ENCODE measurements around the gene B3GALT4. TPM values are rescaled to one million over a fixed set of nuclear protein-coding genes. Genes with fewer than 3 reads are reported as not detected.

B3GALT4 gene
- total and polyA plus RNA-seq, 2 of the 13 experiments (the other 11 are each of a cell fraction or from before 2014, with no cell fraction given) = 0.04 to 0.27 TPM

- no TSS peak for BruUV-seq (replicated peaks)
- ChIA-PET CTCF (ENCODE audit: low intra/inter-chr PET ratio, low total read pairs) (no interaction called here), POLR2A (interaction anchor here (0.6 to 2.8 kb wide), 3 partner anchors 18 to 24 kb away, joined by 3 to 11 read pairs (median 6); partner anchors contain the start of genes B3GALT4, RPS18, VPS52 and ZBTB22)
- peaks cover 25% of the 10 kb centered on the region for H3K4me1 ChIP-seq (ENCODE audit: insufficient read depth, low read length)
- H3K79me2 ChIP-seq (ENCODE audit: insufficient read depth, low read length) = peaks cover 5% of the 10 kb centered on the region
- intact Hi-C loops (cut with micrococcal nuclease; ENCODE audit: unreplicated experiment) (no loop called here), in situ Hi-C loops (cut with HindIII; ENCODE audit: extremely low pct_ligation_motif_present, low pct_unique_long_range_greater_than_20kb) (loop anchor here (5.0 to 25.0 kb wide), 2 partner anchors 93 to 117 kb away; partner anchors contain the start of genes CUTA, HSD17B8, PHF1 and RXRB)
- no peak for FAIRE-seq
- no peak overlapping the region for H3K9ac ChIP-seq (ENCODE audit: insufficient read depth, low read depth, low read length)
- no peak overlapping the region for H3K4me2 ChIP-seq (ENCODE audit: low read depth, low read length)
- no peaks in the 10 kb centered on the region for H4K20me1 ChIP-seq (ENCODE audit: insufficient read depth, low read length)
- H2AFZ ChIP-seq (ENCODE audit: low read length) = no peak overlapping the region
- no peaks in the 10 kb centered on the region for H3K9me3 ChIP-seq (ENCODE audit: low read length)
- peaks cover 10 to 24% of the 10 kb centered on the region in 2 experiments for H3K36me3 ChIP-seq (replicated peaks in 1 of 2; ENCODE audit: control insufficient read depth in 1 of 2, insufficient read depth in 2 of 2, low read length in 2 of 2)
- 89% methylated on average over 13 of the region's 15 CpGs for WGBS (ENCODE audit: low lambda C conversion rate)
- H3K27ac ChIP-seq (ENCODE audit: extremely low read length, insufficient read depth, low read length) = peak overlapping the region; percentile 93
- H3K4me3 ChIP-seq (replicated peaks in 1 of 3; ENCODE audit: insufficient read depth in 1 of 3, low read depth in 2 of 3, low read length in 3 of 3) = no peak overlapping the region
- no peaks in the 10 kb centered on the region; a peak in 1 of 5 replicates for H3K27me3 ChIP-seq (ENCODE audit: control insufficient read depth in 1 of 2, insufficient read depth in 2 of 2, low read length in 2 of 2)
- ATAC-seq = no peak
- DNase-seq (ENCODE audit: low spot score) = no peak
- TF ChIP-seq ETV5 (CRISPR knock-in tag; IDR thresholded peaks at IDR 0.05; ENCODE audit: borderline replicate concordance) = no peak
- TF ChIP-seq ZBTB49 (CRISPR knock-in tag; IDR thresholded peaks at IDR 0.05; ENCODE audit: borderline replicate concordance) = no peak
- no peak for TF ChIP-seq TRIM22 (IDR thresholded peaks at IDR 0.05)
- no peak for TF ChIP-seq ARID2 (CRISPR knock-in tag; IDR thresholded peaks at IDR 0.05; ENCODE audit: borderline replicate concordance)
- no peak for TF ChIP-seq ZNF720 (CRISPR knock-in tag; IDR thresholded peaks at IDR 0.05)
- TF ChIP-seq MEF2D (CRISPR knock-in tag; IDR thresholded peaks at IDR 0.05) = no peak
- TF ChIP-seq HIVEP1 (CRISPR knock-in tag; IDR thresholded peaks at IDR 0.05) = 0 out of 2 replicates have a peak, but pooled peaks have one; percentile 37
- peak; percentile 59 for TF ChIP-seq NR2C2 (CRISPR knock-in tag; IDR thresholded peaks at IDR 0.05; ENCODE audit: borderline replicate concordance)
- no peak for TF ChIP-seq PPARG (CRISPR knock-in tag; conservative IDR thresholded peaks at IDR 0.05)
- no peak for TF ChIP-seq KIAA2018 (CRISPR knock-in tag; IDR thresholded peaks at IDR 0.05; ENCODE audit: borderline replicate concordance)
- no peak for TF ChIP-seq PCBP1 (IDR thresholded peaks at IDR 0.05; ENCODE audit: borderline replicate concordance, low read depth, low read length)
Observed at GRCh38 chr6:33295621-33296369, 18.9 kb downstream of the B3GALT4 start.
